Lung (tissue), 13 donors: ENCODE measurements around the gene ABCB10. TPM values are rescaled to one million over a fixed set of nuclear protein-coding genes. Genes with fewer than 3 reads are reported as not detected.

Source experiments
- ATAC-seq: fragments of 200-7000 bp; cut with Tn5 transposase; one replicate; pipeline ENCODE4 v1.9.1; 2020; ENCODE audit warnings: moderate number of reproducible peaks; ENCODE audit not compliant: insufficient read depth, low FRiP score
- DNase-seq, 3 donors: peaks; one replicate each; pipeline ENCODE4 v3.0.0-alpha.2; 2013 to 2017
- H3K27ac ChIP-seq, 2 donors: one replicate each; pipeline ENCODE4 v1.5.1; 2013; ENCODE audit warnings: mild to moderate bottlenecking in 2 of 2, moderate library complexity in 2 of 2, control low read depth in 1 of 2, inconsistent platforms in 1 of 2, low read depth in 1 of 2, low read length in 1 of 2
- H3K27me3 ChIP-seq, 3 donors: one replicate each; pipeline ENCODE4 v1.5.1; 2013; ENCODE audit warnings: low read length in 2 of 3; ENCODE audit not compliant: control insufficient read depth in 3 of 3, insufficient read depth in 3 of 3
- H3K36me3 ChIP-seq, 4 donors: one replicate each; pipeline ENCODE4 v1.5.1; 2013; ENCODE audit warnings: low read length in 4 of 4, mild to moderate bottlenecking in 1 of 4, moderate library complexity in 1 of 4; ENCODE audit not compliant: control insufficient read depth in 4 of 4, insufficient read depth in 4 of 4
- H3K4me1 ChIP-seq, 5 donors: one replicate each; pipeline ENCODE4 v1.5.1; 2013; ENCODE audit warnings: low read length in 5 of 5, mild to moderate bottlenecking in 2 of 5, moderate library complexity in 1 of 5; ENCODE audit not compliant: control insufficient read depth in 5 of 5, insufficient read depth in 5 of 5
- H3K4me3 ChIP-seq: one replicate; pipeline ENCODE4 v1.5.1; 2013; ENCODE audit warnings: mild to moderate bottlenecking, control low read depth, moderate library complexity
- H3K9ac ChIP-seq, 2 donors: one replicate each; pipeline ENCODE4 v1.5.1; 2013; ENCODE audit warnings: low read length in 2 of 2, control low read depth in 1 of 2; ENCODE audit not compliant: insufficient read depth in 1 of 2
- H3K9me3 ChIP-seq, 4 donors: one replicate each; pipeline ENCODE4 v1.5.1; 2013; ENCODE audit warnings: low read length in 3 of 4, mild to moderate bottlenecking in 1 of 4, moderate library complexity in 1 of 4; ENCODE audit not compliant: control insufficient read depth in 4 of 4, insufficient read depth in 3 of 4
- CTCF ChIP-seq: IDR thresholded peaks from 2 replicates; pipeline ENCODE4 v1.5.1; 2012; ENCODE audit warnings: mild to moderate bottlenecking; ENCODE audit errors: control extremely low read depth, extremely low read depth
- WGBS, 2 donors: extraction: QIAGEN DNeasy Blood & Tissue Kit; methylation state at CpG; one replicate each; pipeline ENCODE4 v1.1.7; 2013; 5-methylcytosine and 5-hydroxymethylcytosine counted together
- polyA plus RNA-seq, 2 donors: library from polyadenylated mRNA; stranded (reverse); fragments of 200-250 nt; gene quantifications; one replicate each; pipeline ENCODE4 v1.2.1, GENCODE V29; 2013
- small RNA-seq: library from RNA; depleted of rRNA; stranded (forward); fragments of <200 nt; gene quantifications from one replicate; pipeline ENCODE3, GENCODE V24; 2014; ENCODE audit warnings: low replicate concordance
- total RNA-seq, 2 donors: library from RNA; depleted of rRNA in 1 of 2; stranded (reverse); fragments of >200 nt in 1 of 2; gene quantifications; one replicate each; pipeline ENCODE4 v1.2.1, GENCODE V29; 2014 to 2021
- donor health status: control.
- donor health status: control.
- donor health status: Bipolar disorder and iron deficiency.
- donor health status: healthy.
- donor health status: DM: yes; HTN: yes; CAD: no.

Gene ABCB10
- total and polyA plus RNA-seq, 4 donors, result 6.5 to 23.5 (median 14.2) TPM

- Histone ChIP-seq H3K4me1 (no peaks in the 10 kb centered on the region), H3K9ac (no peak overlapping the region), H3K27ac (no peak overlapping the region), H3K4me3 (no peak overlapping the region), H3K9me3 (no peaks in the 10 kb centered on the region), H3K36me3 (peaks cover 20 to 41% (median 27%) of the 10 kb centered on the region in 4 donors), H3K27me3 (no peaks in the 10 kb centered on the region)
- no peak for TF ChIP-seq CTCF
- no peak for DNase-seq
- 96 to 99% methylated on average over 3 of the region's 3 CpGs for WGBS, 2 donors
- ATAC-seq, result no peak
These were observed 87.3 kb downstream of the ABCB10 start for GRCh38 chr1:229471175-229471574.

GRCh38 chr1:229470406-229471043 is 88.0 kb downstream of the ABCB10 start:
- Histone ChIP-seq H3K9me3 (no peaks in the 10 kb centered on the region), H3K4me3 (no peak overlapping the region), H3K27me3 (no peaks in the 10 kb centered on the region), H3K9ac (no peak overlapping the region), H3K27ac (no peak overlapping the region), H3K36me3 (peaks cover 20 to 41% (median 25%) of the 10 kb centered on the region in 4 donors), H3K4me1 (no peaks in the 10 kb centered on the region)
- no peak for TF ChIP-seq CTCF
- ATAC-seq (no peak), DNase-seq (no peak)
- 90 to 94% methylated on average over 8 of the region's 8 CpGs for WGBS, 2 donors

GRCh38 chr1:229466887-229467286 is 91.6 kb downstream of the ABCB10 start:
- H3K4me3 ChIP-seq, result no peak overlapping the region
- WGBS, 2 donors, result 96 to 100% methylated on average over 1 of the region's 1 CpG
- no peaks in the 10 kb centered on the region for H3K9me3 ChIP-seq
- DNase-seq, result no peak
- ATAC-seq, result no peak
- TF ChIP-seq CTCF, result no peak
- H3K27ac ChIP-seq, result no peak overlapping the region
- H3K27me3 ChIP-seq, result no peaks in the 10 kb centered on the region
- H3K36me3 ChIP-seq, result peaks cover 33 to 44% (median 37%) of the 10 kb centered on the region in 4 donors
- no peaks in the 10 kb centered on the region for H3K4me1 ChIP-seq
- H3K9ac ChIP-seq, result no peak overlapping the region

Small RNAs within 50 kb of the gene (small RNA-seq; reads per million reads assigned to genes)
- gene HMGN2P19 (not detected), gene RNA5SP78 (not detected), gene RNU4-21P (not detected)

Other genes with a start within 250 kb of the ABCB10 start
- 10 to 100 TPM in 1 of 2 donors, 1 to 10 TPM in 1; 5.3 to 11.1 TPM for gene CCSAP, start 215.7 kb downstream of the ABCB10 start, total RNA-seq
- gene CCSAP, start 215.7 kb downstream of the ABCB10 start, polyA plus RNA-seq, result 1 to 10 TPM; 1.6 to 3.8 TPM
- gene ACTA1, start 124.6 kb downstream of the ABCB10 start, total RNA-seq, result under 1 TPM; 0.71 to 0.83 TPM
- 1 to 10 TPM in 1 of 2 donors, under 1 TPM in 1; 0.33 to 1.4 TPM for gene ACTA1, start 124.6 kb downstream of the ABCB10 start, polyA plus RNA-seq
- 10 to 100 TPM; 36.2 to 57.6 TPM for gene NUP133, start 50.4 kb downstream of the ABCB10 start, total RNA-seq
- gene NUP133, start 50.4 kb downstream of the ABCB10 start, polyA plus RNA-seq, result 10 to 100 TPM; 12.9 to 14.4 TPM
- gene TAF5L, start 67.4 kb upstream of the ABCB10 start, total RNA-seq, result 10 to 100 TPM; 16.2 to 24.3 TPM
- gene TAF5L, start 67.4 kb upstream of the ABCB10 start, polyA plus RNA-seq, result 10 to 100 TPM in 1 of 2 donors, 1 to 10 TPM in 1; 7.7 to 13.3 TPM
- 10 to 100 TPM in 1 of 2 donors, 1 to 10 TPM in 1; 7.1 to 10.9 TPM for gene URB2, start 67.5 kb upstream of the ABCB10 start, total RNA-seq
- gene URB2, start 67.5 kb upstream of the ABCB10 start, polyA plus RNA-seq, result 1 to 10 TPM; 2.6 to 5.0 TPM